ENCODE data around the gene SPRED2.

The SPRED2 gene

DNA sequence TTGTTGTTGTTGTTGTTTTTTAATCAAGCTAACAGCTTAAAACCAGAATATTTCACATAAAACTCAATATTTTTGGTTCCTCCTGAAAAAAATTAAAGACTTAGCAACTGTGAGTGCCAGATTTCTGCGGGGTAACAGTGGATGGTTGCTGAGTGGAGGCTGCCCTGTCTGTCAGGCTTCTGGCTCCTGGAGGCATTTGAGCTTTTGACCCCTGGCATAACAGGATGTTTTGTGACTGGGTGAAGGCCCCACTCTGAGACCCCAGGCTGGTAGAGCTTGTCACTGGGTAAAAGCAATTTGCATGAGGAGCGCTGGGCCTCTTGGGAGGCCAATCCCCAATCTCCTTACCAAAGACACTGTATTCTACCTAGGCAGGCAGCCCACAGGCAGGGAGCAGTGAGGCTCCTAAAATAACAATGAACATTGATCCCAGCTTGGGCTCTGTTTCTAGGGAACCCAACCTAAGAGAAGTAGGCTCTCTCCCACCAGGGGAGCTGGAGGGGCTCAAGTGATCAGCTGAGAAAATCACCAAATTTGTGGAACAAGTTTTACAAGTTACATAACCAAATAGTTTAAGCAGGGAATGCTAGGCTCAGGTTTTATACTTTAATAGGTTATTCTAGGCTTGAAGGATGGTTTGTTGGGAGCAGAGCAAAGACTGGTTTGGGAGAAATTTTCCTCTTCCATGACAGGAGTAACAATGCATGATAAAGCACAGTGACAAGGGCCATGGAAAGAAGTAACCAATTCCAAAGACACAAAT lies 5.9 kb upstream of the SPRED2 start:
- DNase-seq, result no peak

DNA sequence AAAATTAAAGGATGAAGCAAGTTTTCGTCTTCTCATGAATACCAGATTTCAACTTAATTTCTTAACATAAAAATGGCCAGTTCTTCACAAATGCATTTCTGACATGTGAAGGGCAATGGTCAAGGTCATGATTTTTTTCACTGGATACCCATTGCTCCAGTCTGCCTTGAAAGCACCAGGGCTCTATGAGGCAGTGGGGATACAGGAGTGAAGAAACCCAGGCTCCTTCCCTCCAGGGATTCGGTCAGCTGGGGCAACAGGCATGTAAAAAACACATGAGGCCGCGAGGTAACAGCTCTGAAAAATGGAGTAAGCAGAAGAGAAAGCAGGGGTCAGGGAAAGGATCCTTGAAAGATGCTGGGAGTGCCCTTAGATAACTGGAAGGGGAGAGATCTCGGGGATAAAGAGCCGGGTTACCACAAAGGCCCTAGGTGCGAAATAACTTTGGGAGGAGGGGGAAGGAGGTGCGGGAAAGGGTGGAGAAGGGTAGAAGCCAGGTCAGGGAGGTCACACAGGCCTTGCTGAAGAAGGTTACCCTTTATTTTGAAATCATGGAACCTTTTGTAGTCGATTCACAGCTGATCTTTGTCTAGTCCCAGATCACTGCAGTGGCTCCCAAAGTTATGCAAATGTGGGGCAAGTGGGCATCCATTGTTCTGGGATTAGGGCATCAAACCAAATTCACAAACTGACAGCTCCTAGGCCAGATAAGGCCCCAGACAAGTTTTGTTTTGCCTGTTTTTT lies 5.2 kb upstream of the SPRED2 start:
- DNase-seq, result no peak

DNA sequence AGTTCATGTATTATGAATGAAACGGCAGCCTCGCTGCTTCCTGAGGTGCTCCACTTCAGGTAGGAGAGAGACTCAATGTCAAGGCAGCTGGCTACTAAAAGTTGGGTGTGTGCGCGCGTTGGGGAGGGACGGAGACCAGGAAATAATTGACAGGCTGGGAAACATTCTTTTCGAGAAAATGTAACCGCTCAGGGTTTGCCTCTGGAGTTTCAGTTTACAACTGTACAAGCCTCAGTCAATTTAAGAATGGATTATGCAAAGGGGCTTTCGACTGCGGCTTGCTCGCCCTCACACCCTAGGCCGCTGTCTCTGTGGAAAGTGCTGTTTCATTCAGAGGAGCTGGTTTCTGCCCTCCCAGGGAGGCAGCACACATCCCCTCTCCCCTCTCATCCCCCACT lies 4.4 kb upstream of the SPRED2 start:
- peak; percentile 81 for DNase-seq

DNA sequence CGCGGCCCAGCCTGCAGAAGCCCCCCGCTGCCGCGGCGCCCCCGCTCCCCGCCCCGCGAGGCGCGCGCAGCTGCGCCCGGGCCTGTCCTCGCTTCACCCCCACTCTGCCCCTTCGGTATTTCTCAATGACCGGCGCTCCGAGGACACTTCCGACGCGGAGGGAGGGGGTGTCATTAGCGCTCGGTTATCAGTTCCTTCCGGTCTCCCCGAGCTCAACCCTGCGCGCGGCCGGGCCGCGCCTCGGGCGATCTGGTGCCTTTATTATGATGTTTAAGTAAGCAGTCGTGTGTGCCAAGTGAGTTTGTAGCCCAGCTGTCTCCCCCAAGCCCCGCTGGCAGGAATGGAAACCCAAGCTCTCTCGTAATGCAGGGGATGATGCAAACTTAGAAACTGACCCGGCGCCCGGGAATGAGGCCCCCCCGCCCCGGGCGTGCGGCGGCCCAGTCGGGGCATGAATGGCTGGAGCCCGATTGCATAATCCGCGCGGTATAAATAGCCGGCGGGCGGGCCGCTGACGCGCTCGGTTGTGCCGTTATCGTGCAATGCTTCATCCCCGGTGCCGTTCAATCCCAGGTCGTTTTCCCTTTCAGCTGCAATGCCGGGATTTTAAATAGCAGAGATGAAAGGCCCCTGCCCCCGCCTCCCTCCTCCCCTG lies 3.9 kb upstream of the SPRED2 start:
- peak; percentile 81 for DNase-seq

DNA sequence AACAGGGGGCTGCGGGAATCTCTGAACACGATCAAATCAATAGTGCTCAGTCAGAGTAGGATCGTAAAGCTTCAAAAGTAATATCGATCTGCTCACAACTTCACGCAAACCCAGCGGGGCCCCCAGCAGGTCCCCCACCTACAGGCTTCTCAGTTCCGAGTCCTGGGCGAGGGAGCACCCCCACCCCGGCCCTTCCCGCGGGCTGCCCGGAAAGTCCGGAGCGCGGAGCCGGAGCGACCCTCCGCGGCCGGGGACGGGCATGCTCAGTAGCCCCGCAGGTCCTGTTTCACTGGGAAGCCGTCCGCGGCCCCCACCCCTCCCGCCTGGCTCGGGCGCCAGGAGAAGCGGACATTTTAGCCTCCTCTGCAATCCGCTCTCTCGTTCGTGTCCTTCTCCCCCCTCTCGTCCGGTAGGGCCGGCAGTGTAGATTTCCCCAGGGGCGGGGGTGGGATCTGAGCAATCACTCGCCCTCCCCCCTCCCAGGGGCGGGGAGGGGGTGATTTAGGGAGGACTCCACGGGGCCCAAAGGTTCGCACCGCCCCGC lies 3.3 kb upstream of the SPRED2 start:
- peak; percentile 56 for DNase-seq

DNA sequence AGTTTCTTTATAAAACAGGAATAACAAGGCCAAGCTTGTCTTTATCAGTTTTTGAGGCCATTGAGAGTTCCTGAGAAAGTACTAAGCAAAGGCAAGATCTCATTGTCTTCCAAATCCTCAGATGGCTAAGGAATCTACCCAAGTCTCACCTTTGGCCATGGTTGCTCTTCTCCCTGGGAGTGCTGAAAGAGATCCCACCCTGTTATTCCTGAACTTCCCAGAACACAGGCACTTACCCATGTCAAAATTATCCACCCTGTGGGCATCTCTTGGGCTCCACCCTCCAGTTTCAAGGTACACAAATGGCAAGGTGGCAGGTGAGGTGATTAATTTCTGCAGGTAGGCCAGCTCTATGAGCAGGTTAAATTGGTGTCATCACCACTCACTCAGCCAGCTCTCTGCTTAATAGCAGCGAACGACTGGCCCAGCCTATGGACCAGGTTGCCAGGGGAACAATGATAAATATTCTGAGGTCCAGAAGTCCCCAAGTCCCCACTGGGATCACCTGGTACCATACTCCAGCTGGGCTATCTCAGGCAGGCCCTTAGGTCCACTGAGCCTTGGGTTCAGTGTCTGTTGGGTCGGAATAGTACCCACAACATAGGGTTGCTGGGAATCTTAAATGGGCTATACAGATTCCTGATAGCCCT lies 2.3 kb upstream of the SPRED2 start:
- no peak for DNase-seq

DNA sequence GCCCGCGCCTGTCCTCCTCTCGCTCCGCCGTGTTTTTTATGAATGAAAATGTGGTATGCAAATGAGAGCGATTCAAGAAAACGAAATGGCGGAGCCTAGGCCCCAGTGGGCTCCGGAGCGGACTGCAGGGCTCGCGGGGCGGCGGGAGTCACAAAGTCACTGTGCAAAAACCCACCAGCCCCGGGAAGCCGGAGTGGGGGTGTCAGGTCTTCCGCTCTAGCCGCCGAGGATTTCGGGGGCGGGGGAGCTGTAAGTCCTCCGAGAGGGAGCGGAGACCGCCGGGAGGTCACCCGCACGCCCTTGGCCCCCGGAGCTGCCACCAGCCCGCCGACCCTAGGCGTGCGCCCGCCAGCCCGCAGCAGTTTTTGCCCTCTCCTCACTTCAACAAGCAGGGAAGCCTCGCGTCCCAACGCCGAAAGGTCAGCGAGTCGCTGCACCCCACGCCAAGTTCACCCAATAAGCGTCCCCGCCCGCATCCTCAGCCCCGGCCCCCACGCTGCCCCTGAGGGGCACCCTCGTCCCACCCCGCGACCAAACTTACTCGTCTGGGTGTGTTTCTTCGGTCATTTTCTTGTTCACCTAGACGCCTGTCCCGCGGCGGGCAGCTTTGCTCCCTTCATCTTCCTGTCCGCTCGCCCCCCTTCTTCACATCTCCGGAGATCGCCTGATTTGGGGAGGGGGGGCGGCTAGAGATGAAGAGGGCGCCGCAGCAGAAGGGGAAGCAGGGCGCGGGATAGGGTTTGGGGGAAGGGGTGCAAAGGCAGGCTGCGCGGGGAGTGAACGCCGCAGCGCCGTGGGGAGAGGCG lies 775 bp downstream of the SPRED2 start:
- DNase-seq, result no peak

DNA sequence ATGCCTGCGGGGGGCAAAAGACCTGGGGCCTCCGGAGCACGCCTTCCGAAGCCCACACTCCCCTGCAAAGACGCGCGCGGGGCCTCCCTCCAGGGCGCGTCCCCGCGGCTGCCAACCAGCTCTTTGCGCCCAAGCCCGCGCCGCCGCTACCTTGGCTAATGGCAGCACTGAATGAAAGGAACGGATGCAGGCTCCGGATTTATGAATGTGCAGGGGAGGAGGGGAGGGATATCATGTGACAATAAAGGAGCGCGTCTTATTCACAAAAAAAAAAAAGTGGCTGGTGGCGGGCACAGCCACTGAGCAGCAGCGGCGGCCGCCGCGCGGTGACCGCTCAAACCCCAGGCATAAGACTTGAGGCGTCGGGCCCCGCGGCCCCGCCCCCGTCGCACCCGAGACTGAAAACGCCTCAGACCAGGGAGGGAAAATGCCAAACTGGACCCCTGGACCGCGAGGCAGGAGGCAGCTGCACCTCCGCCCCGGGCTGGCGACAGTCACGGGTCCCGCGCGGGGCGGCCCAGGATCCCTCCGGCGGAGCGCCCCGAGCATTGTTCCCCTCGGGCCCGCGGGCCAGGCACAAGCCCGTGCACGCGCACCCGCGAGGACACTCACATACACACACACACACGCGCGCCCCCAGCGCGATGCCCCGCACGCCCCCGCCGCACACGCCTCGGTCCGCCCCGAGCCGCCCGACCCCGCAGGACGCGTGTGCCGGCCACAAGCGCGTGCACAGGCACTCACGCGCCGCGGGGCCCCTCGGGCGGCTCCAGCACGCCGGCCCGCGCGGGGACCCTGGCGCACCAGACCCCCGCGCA lies 1.6 kb downstream of the SPRED2 start:
- DNase-seq, result peak; percentile 23

DNA sequence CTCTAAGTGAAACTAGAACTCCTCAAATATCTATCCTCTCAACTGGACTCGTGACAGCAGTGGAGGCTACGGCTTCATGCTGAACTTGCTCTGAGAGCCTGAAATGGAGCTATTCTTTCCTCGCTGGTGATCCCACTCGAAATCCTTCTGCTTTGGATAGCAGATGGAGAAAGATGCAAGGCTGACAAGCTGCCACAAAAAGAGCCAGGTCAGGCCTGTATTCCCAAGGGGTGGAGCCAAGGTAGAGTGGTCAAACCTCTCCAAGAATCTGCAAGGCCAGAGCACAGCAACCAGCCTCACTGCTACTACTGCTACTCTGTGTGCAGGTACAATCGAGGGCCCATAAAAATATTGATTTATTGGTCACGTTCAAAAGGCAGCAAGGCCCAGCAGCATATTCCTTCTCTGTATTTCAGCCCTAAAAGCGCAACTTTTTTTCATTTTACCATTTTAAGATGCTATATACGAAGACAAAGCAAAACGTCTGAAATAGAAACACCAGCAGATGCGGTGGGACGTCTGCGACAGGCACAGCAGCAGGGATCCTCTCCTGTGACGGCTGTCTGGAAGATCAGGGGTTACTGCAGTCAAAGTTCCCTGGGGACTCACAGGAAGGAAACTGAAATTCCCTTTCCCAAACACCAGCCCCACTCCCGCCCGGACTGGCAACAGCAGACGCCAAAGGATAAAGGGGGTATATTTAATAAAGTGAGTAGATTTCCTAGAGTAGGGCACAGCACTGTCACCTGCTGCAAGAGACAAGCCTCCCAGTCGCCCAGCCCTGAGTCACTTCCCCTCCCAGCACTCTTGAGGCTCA lies 2.4 kb downstream of the SPRED2 start:
- DNase-seq, result no peak

DNA sequence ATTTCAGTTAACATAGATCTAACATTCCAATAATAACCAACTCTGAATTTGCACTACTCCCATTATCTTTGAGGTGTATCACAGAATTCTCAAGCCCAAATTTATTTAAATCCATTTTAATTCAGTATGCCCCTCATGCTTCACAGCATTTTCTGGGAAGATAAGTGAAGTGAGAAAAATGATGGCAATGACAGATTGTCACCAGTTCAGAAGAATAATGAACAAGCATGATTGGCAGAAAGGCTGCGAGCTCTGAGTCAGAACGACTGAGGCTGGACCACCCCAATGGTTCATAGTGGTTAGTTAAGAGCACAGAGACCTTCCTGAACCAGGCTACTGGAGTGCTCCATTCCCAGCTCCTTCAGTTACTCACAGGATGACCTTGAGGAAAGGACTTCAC lies 4.9 kb downstream of the SPRED2 start:
- DNase-seq, result no peak

DNA sequence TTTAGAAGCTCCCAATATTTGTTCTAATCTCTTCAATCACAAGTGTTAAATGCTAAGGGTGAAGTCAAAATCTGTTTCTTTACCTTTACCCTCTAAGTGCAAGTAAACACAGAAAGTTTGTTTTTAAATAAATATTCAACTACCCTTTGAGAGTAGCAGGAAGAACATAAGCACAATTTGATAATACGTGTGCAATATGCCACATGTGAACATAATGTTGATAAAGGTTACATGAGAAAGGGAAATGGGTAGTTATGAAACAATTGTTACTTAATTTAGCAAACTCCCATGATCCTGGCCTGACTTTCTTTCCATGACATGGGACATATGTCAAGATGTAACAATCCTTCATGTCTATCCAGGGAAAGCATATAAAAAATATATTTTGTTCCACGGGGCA lies 7.1 kb downstream of the SPRED2 start:
- no peak for DNase-seq

DNA sequence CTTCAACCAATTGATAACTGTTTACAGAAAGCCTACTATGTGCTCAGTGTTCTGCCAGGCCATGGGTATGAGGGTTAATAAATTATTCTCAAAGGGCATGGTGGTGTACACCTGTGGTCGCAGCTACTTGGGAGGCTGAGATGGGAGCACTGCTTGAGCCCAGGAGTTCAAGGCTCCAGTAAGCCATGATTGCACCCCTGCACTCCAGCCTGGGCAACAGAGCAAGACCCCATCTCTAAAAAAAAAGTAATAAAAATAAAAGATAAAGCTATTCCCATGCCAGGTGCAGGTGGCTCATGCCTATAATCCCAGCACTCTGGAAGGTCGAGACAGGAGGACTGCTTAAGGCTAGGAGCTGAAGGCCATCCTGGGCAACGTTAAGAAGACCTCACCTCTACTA lies 8.0 kb downstream of the SPRED2 start:
- DNase-seq, result no peak

DNA sequence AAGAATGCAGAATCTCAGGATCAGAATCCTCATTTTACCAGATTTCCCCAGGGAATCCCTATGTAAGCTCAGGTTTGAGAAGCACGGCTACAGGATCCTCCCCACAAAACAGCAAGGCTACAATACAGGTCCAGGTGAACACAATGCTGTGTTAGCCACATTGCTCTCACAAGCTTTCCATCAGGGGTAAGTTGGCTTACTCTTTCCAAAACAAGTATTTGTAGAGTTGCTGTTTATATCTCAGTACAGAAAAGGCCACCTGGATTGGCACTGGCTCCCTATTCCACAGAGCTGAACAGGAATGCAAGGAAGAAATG lies 11.0 kb downstream of the SPRED2 start:
- DNase-seq, result no peak

DNA sequence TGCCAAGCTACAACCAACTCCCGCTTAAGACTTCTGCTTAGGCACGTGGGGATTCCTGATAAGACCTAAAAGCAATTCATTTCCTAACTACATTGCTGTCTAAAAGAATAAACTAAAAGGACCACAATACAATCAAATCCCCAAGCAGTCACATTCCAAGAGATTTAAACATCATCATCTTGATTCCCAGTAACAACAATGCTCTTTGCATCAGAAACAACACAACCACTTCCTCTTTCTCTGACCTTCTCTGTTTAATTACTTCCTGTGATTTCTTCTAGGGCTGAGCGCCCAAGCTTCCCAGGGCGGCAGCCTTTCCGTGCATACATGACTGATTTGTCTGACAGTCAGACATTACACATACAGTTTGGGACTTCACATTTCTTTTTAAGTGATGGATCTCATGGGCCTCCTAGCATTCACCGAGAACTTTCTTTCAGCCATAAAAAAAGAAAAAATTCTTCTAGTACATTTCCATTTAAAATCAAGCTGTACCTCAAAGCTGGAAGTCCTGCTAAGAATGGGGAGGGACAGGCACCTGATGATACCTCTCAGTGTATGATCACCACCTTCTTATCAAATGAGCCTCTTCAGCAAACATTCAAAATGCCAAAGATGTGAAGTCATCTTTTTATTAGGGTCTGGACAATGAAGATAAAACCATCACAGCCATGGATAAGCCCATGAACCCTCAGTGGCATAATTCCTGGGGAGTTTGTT lies 11.5 kb downstream of the SPRED2 start:
- DNase-seq, result peak; percentile 81

DNA sequence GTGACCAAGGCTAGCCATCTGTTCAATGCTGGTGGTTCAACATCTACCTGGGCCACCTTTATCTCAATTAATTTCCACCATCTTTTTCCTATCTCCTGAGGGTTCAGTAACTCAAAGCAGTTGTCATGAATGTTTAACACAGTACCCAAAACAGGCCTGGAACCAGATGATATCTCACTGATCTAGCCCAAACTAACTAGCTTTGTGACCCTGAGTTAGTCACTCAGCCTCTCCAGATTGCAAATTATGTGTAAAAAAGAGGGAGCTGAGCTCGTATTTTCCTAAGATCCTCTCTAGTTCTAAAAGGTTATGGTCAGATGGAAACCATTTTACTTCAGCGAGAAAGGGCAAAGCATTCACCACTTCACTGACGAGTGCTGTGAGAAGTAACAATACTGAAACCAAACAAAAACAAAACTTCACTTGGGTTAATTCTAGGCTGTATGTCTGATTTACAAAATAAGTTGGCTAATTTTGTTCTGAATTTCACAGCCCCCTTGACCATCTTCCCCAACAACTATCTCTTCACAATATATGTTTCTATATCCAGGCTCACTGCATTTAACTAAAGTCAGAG lies 14.8 kb downstream of the SPRED2 start:
- DNase-seq, result no peak

DNA sequence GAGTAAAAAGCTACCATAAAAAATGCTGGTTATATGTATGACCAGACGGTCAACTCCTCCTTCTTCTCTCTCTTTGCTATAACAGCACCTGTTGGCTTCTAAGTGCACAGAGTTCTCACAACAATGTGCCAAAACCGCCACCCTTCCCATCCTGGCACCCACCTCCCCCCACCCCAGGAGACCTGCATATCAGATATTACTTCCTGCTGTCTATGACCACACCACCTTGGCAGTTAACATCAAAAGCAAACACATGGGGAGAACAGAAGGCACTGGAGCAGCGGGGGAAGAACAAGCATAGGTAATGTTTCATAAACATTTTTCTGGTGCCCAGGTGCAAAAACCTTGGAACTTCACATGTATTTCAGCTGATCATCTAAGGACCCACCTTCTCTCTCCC lies 15.5 kb downstream of the SPRED2 start:
- DNase-seq, result no peak

DNA sequence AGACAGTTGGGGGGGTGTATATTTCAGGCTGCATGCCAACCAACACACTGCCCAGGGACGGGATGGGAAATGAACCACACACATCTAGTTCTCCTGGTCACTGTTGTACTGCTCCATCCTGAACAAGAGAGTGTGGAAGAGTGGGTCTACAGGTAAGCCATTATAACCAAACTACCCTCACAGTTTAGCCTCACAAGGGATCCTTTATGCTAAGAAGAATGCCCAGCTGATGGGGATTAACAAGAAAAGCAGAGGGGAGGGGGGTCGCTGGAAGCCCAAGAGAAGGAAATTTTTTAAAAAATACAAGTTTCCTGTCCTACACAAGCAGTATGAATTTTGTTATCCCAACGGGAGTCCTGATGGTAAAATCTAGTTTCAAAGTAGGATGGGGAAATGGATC lies 16.1 kb downstream of the SPRED2 start:
- no peak for DNase-seq

DNA sequence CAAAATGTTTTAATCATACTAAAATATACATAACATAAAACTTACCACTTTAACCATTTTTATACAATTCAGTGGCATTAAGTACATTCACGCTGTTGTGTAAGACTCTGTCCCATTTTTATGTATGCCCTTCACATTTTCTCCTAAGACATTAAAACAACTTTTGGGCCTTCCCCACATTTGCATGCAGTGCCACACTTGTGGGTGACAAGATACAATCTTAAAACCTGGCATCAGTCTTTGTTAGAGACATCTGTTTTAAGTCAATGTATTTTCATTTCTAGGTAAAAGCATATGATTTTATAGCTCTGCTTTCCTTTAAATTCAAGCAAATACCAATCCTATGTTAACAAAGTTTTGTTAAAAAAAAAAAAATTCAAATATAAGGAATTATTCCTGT lies 17.3 kb downstream of the SPRED2 start:
- DNase-seq, result no peak

DNA sequence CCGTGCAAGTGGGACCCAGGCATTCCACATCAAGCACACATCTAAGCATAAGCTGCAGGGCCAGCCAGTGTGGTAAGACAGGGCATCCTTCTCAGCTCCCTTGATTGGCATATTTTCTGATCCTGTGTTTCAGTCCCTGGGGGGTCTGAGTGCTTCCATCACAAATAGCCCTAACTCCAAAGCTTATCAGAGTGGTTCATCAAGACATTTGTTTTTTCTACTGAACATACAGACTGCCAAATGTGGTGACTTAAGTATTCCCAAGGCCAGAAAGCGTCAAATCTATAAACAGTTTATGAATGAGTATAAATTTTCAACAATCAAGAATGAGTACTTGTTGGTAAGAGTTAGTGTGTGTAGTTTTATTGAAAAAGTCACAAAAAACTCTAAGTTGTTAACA lies 18.8 kb downstream of the SPRED2 start:
- DNase-seq, result no peak

DNA sequence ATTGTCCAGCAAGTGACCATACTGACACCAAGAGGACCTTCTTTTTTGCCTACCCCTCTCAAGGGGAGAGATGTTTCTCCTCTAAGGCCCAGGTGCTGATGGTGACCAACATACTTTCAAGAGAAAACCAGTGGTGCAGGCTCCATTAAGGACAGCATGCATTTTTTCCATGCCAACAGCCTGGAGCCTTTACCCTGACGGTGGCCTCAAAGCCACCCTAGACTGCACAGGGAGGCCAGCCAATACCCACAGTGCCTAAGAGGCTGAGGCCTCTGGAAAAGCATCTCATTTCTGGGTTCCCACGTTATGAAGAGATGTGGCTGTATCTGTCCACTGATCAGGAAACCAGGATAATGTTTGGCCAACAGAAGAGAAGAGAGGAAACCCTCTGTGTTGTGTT lies 19.3 kb downstream of the SPRED2 start:
- no peak for DNase-seq

Data from kidney glomerular epithelial cell (primary cell).